ENCODE measurements around the gene RBP3.

The RBP3 gene

DNA sequence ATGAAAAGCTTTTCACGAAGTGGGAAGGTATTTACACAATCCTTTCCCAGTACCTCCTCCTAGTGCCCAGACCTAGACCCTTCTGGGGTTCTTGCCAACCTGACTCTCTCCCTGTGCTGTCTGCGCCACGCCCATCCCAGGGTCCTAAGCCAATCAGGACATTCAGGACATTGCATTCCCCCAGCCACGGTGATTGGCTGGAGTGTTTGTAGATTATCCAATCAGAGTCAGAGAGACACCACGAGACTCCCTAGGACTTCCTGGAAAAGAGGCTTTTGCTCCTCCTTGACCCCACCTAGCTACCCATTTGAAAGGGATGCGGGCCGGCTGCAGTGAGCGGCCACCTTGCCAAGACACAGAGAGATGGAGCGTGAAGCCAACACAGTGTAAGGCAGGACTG, 29.5 kb upstream of the RBP3 start:
- no peak for DNase-seq (ENCODE audit: low read depth in 2 of 2)

DNA sequence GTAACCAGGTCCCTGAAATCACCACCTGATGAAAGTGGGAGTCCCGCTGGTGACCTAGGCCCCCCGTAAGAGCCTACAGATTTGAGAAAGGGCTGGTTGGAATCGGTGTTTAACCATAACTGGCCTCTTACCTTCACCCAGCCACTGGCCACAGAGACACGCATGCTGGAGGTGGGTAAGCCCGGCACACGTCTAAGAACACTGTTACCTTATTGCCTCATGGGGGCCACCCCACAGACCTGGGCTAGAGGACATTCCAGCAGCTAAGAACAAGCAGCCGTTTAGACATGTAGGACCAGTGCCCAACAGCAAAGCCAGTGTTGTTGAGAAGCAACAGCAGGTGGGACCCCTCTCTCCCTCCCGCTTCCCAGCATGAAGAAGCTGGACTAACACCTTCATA, 28.4 kb upstream of the RBP3 start:
- no peak for DNase-seq (ENCODE audit: low read depth in 2 of 2)

DNA sequence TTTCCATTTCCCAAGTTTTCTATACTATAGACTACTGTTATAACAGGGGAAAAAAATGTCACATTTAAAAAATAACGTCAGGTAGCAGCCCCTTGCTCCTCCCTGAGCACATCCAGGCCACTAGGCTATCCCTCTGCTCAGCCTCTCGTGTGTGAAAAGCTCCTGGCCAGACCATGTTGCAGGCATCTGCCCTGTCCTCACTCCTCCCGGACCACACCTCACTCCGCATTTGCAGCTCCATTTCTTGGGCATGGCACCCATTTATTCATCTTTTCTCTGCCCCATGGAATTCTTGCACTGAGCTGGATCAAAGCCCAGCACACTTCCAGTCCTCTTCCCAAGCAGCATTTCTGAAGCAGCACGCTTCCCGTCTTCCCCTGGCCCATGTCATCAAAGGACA, 27.4 kb upstream of the RBP3 start:
- no peak for DNase-seq (ENCODE audit: low read depth in 2 of 2)

DNA sequence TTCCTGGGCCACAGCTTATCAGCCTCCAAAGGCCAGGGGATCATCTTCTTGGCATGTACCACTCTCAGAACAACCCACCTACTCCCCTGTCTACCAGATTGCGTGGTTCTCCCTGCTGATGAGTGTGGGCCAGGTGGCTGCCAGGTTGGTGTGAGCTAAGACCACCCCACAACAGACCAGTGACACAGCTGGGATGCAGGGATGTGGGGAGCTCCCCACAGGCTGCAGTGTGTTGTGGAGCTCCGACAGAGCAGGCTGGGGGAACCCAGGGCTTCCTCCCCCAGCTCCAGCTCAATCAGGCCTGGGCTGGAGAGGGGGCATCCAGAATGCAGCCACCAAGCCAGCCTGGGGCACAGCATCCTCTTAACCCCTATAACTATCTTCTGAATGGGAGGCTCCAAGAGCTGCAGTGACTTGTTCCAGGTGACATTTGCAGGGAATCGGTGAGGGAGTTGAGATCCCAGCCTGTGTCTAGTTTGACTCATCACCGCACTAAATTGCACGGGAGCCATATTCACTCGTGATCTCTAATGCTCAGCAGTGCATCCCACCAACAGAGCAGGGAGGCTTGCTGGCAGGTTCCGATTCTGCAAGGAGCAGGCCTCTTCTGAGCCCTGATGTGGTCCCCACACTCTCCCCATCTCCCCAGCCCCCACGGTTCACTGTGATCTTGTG, 26.5 kb upstream of the RBP3 start:
- no peak for DNase-seq (ENCODE audit: low read depth in 2 of 2)

DNA sequence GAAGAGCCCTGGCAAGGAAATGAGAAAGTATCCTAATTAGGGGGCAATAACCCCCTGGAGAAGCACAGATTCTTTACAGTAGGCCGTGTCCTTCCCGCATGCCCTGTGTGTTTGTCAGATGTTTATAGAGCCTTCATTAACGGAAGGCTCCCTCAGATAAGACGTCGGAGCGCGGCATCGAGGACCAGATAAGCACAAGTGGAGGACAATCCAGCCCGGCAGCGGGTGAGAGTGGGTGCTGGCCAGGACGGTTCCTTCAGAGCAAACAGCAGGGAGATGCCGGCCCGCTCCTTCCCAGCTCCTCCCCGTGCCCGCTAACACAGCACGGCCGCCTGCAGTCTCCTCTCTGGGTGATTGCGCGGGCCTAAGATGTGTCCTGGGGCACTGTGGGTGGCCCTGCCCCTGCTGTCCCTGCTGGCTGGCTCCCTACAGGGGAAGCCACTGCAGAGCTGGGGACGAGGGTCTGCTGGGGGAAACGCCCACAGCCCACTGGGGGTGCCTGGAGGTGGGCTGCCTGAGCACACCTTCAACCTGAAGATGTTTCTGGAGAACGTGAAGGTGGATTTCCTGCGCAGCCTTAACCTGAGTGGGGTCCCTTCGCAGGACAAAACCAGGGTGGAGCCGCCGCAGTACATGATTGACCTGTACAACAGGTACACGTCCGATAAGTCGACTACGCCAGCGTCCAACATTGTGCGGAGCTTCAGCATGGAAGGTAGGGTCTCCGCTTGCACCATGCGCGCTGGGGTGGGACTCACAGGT, 25.7 kb upstream of the RBP3 start, which contains the start of gene GDF2:
Gene GDF2, plus strand, starts transcription at position 155 of the 762 bp plus-strand sequence. Its CDS starts 215 bp downstream, at position 370.
- no peak for DNase-seq (ENCODE audit: low read depth in 2 of 2)

DNA sequence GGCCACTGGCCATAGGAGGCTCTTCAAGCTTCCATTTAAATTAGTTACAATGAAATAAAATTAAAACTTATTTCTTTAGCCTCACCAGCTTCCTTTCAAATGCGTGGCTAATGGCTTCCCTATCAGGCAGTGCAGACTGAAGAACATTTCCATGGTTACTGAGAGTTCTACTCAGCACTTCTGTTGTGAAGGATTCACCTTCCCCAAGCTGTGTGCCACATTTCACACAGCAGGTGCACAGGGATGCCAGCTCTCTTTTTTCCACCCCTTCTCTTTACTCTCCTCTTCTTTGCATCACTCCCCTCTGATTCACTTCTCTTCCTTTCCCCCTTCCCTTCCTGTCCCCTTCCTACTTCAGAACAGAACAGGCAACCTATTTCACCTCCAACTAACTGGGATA, 25.1 kb upstream of the RBP3 start:
- DNase-seq (ENCODE audit: low read depth in 2 of 2) = no peak

DNA sequence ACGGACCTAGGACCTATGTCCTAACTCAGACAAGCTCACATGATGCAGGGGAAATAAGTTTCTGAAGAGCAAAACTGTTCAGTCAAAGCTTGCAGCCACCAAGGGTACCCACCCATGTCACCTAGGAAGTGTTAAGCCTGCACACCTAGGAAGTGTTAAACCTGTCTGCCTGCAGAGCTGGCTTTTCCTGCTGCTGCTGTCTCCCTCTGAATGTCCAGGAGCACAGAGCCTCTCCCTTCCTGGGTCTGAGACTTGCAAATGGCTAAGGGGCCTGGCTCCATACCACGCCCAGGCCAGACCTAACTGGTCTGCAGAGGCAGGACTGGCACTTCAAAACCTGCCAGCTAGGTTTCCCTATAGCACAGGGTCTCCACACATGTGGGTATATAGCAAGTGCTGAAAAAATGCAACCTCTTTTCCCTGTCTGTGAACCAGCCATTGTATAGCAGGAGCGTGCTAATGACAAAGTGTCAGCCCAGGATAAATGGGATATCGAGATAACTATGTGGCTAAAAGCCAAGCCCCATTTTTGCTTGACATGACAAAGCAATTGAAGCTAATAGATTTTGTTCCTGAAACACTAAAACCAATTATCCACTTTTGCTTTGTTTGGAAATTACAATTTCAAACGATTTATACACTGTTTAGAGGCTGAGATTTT, 24.4 kb upstream of the RBP3 start:
- DNase-seq (ENCODE audit: low read depth in 2 of 2) = no peak

DNA sequence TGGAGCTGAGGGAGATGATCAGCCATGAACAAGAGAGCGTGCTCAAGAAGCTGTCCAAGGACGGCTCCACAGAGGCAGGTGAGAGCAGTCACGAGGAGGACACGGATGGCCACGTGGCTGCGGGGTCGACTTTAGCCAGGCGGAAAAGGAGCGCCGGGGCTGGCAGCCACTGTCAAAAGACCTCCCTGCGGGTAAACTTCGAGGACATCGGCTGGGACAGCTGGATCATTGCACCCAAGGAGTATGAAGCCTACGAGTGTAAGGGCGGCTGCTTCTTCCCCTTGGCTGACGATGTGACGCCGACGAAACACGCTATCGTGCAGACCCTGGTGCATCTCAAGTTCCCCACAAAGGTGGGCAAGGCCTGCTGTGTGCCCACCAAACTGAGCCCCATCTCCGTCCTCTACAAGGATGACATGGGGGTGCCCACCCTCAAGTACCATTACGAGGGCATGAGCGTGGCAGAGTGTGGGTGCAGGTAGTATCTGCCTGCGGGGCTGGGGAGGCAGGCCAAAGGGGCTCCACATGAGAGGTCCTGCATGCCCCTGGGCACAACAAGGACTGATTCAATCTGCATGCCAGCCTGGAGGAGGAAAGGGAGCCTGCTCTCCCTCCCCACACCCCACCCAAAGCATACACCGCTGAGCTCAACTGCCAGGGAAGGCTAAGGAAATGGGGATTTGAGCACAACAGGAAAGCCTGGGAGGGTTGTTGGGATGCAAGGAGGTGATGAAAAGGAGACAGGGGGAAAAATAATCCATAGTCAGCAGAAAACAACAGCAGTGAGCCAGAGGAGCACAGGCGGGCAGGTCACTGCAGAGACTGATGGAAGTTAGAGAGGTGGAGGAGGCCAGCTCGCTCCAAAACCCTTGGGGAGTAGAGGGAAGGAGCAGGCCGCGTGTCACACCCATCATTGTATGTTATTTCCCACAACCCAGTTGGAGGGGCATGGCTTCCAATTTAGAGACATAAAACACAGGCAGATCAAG, 22.6 kb upstream of the RBP3 start:
- no peak for DNase-seq (ENCODE audit: low read depth in 2 of 2)

DNA sequence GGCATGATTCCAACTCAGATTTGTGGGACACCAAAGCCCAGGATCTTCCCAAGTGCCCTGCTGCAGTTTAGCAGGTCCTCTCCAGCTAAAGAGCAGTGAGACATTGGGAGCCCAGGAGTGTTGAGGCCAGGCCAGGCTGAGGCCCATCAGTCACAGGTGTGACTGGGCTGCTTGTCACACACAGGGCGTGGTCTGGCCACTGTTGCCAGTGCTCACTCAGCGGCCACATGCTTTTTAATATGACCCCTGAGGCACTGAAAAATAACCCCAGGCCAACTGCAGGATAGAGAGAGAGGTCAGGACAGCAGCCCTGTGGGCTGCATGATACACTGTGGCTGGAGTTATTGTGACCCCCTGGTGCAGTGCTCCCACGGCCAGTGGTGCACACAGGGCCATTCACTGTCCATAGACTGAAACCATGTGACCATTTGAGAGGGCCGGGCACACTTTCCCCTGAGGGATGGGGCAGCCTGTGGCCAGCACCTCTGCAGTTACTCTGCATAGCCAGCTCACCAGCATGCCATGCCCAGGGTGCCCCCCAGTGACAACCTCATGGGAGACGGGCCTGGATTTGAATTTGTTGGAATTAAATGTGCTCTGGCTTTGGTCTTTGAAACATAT, 21.7 kb upstream of the RBP3 start:
- DNase-seq (ENCODE audit: low read depth in 2 of 2) = no peak

DNA sequence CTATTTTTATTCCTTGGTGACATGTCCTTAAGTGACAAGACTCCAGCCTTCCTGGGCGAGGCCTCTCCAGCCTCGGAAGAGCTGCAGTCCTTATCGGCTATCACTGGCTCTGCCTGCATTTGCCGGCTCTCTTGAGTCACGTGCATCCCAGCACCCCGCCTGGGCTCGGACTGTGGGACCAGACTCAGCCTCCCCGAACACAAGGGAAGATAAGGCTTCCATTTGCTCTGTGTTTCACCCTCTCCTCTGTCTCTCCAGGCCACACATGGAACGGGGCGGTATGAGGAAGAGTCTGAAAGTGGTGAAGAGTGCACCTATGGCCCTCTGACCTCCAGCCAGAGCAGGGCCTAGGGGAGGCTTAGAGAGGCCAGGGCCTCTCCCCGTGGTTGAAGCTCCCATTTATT, 21.2 kb upstream of the RBP3 start:
- no peak for DNase-seq (ENCODE audit: low read depth in 2 of 2)

DNA sequence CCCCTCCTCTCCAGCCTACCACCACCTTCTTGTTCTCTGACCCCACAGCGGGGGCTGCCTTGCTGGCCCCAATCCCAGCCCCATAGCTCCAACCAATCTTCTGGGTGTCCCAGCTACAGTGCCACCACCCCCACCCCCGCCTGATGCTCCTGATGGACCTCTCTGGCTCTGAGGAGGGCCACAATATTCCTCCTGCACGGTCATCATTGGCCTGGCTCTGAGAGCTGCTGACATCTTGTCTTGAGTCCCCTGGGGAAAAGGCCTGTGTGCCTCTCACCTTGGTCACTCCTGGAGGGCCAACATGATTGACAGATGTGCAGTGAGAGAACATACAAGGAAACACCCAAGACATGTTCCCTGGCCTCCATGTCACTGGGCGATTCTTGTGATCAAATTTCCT, 18.3 kb upstream of the RBP3 start:
- no peak for DNase-seq (ENCODE audit: low read depth in 2 of 2)

DNA sequence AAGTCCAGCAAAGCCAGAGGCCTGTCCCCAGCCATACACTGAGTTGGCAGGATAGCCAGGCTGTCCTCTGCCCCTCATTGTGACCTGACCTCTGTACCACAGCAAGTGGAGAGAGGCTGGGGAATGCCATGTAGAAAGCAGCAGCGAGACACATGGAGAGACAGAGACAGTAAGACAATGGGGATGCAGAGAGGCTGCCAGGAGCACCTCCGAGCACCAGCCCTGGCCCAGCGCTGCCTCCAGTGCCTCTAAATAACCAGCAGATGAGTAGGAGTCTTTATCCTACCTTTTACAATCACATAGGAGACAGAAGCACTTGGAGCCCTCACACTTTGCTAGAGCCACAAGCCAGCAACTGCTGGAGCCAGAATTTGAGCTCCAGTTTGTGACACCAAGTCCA, 17.8 kb upstream of the RBP3 start:
- no peak for DNase-seq (ENCODE audit: low read depth in 2 of 2)

DNA sequence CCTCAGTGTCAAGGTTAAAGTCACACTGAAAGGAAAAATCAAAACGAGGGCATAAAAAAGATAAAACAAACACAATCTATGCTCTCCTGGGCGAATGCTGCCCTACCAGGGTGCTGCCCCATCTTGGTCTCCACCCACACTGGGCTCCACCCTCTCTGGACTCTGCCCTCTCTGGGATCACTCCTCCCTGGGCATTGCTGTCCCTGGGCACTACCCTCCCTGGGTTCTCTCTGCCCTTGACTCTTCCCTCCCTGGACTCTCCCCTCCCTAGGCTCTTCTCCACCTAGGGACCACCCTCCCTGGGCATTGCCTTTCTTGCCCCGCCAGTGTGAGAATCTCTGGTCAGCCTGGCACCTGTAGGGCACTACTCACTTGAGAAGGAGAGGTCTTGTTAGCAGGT, 17.4 kb upstream of the RBP3 start:
- DNase-seq (ENCODE audit: low read depth in 2 of 2) = no peak

DNA sequence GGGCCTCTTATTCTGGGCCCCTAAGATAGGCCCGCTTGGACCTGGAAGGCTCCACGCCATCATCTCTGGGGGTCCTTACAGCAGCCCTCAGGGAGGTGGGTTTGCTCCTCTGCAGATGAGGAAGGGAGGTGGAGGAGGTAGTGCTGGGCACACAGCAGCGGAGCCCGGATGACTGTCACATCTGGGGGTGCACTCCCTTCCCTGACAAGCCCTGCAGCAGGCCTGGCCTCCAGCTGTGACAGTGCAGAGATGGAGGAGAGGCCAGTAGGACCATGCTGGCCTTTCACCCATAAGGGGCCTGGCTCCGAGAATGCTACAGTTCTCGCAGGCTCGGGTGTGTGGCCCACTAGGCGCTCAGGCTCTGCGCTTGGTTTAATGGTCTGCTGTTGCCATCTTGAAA, 16.7 kb upstream of the RBP3 start:
- no peak for DNase-seq (ENCODE audit: low read depth in 2 of 2)

DNA sequence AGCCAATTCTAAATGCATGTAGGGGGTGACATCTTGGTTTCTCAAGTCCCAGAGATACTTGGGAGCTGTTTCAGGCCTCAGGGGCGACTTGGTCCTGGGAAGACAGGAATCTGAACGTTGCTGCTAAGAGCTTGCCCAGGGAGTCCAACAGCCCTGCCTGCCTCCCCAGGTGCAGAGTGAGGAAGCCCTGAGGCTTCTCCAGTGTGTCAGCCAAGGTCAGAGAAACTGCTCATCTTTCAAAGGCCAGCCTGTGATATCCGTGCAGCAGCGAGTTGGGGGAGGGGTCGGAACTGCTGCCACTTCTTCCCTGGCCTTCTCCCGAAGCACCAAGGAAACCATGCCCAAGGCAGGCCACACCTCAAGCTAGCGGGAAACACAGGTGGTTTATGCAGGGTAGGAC, 16.2 kb upstream of the RBP3 start:
- DNase-seq (ENCODE audit: low read depth in 2 of 2) = no peak

DNA sequence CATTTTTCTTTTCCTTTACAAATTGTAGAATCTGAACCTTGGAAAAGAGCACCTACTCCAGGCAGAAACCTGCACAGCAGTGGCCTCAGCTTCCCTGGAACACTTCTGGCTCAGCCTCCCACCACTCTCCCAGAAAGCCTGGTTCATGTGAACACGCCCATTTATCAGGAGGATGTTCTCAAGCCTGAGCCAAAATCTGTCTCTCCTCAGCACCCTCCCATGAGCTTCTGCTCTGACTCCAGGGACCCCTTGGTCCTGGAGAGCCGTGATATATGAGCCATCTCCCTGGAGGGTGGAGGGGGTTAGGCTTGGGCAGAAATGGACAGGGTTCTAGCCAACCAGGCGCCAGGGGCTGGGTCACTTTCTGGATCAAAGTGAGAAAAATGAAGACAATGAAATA, 15.8 kb upstream of the RBP3 start:
- DNase-seq (ENCODE audit: low read depth in 2 of 2) = no peak

DNA sequence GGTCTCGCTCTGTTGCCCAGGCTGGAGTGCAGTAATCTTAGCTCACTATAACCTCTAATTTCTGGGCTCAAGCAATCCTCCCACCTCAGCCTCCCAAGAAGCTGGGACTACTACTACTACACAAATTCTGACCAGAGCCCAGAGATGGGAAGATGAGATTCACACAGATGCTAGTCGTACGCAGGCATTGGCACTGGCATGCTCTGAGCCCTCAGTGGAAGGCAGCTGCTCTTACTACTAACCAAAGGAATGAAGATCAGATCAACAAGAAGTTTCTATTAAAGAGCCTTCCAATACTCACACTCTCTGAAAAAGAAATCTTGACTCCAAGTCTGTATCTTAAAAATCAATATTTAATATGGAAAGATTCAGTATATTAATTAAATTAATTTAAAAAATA, 15.2 kb upstream of the RBP3 start:
- no peak for DNase-seq (ENCODE audit: low read depth in 2 of 2)

DNA sequence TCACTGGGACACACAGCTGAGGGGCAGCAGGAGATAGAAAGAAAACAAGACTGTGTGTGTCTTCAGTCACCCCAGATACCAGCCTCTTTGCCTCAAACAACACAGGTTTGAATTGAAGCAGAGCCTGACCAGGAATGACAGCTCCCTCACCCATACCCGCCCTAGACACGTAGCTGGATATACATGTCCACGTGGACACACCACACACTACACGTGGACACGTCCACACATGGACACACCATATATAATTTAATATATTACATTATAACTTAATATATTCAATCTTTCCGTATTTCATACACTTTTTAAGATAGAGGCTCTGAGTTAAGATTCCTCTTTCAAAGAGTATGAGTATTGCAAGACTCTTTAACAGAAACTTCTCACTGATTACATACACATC, 14.6 kb upstream of the RBP3 start:
- no peak for DNase-seq (ENCODE audit: low read depth in 2 of 2)

DNA sequence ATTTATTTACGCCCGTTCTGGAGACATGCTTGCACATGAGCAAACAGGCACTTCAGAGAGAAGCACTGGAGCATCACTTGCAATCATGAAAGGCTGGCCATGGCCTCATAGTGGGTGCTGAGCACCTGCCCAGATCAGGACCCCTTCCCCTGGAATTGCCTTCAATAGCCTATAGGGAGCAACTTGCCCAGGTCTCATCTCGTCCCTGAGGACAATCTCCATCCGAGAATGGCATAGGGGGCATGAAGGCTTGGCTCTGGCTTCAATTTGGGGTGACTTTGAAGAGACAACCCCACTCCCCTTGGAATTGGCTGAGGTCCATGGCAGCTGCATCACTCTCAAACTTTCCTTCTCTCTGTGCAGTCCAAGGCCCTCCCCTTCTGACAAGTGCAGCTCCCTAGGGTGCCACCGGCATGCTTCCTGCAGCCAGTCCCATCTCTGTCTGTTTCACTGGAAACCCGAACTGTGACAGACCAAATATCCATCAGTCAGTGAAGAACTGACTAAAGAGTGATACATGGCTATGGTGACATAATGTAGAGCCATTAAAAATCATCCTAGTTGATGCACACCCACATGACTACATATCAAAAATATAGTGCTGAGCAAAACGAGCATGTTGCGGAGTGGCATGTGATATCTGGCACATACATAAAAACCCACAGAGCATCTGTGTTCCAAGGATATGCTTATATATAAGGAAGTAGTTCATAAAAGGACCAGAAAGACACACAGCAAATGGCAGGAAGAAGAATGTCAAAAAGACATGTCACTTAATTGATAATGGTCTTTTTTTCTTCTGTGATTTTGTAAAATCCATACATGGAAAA, 13.5 kb upstream of the RBP3 start:
- DNase-seq (ENCODE audit: low read depth in 2 of 2) = no peak

DNA sequence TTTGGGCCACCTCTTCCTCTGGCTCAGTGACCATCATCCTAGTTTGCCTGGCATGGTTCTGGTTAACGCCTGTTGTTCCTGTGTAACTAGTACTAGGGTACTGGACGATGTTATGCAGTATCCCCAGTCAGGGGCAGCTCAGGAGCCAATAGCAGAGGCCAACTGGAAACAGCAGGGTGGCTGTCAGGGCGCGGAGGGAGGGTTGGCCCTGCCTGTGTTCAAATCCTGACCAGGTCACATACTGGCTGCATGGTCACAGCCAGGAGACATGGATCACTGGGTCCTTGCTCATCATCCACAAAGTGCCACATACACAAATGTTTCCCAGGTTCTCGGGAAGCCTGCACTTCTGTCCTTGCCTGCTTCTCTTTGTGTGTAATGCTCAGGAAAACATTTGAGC, 12.3 kb upstream of the RBP3 start:
- DNase-seq (ENCODE audit: low read depth in 2 of 2) = no peak
